Measurements from ENCODE around the gene LRRK2.

LRRK2 gene

DNA sequence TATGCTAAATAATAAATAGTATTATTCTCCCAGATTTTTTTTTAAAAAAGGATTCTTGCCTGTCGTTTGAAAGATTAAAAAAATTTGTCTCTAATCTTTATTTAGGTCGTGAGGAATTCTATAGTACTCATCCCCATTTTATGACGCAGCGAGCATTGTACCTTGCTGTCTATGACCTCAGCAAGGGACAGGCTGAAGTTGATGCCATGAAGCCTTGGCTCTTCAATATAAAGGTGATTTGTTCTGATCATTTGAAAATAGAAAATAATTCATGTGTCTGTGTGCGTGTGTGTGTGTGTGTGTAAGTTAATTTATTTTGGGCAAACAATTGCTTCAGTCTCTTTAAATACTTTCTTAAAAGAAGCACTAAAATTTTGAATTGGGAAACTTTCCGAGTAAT is 84.2 kb downstream of the LRRK2 start:
- no peak overlapping the region for H3K4me3 ChIP-seq (ENCODE audit: control insufficient read depth, low read depth, low read length)
- TF ChIP-seq, protein P1, sequence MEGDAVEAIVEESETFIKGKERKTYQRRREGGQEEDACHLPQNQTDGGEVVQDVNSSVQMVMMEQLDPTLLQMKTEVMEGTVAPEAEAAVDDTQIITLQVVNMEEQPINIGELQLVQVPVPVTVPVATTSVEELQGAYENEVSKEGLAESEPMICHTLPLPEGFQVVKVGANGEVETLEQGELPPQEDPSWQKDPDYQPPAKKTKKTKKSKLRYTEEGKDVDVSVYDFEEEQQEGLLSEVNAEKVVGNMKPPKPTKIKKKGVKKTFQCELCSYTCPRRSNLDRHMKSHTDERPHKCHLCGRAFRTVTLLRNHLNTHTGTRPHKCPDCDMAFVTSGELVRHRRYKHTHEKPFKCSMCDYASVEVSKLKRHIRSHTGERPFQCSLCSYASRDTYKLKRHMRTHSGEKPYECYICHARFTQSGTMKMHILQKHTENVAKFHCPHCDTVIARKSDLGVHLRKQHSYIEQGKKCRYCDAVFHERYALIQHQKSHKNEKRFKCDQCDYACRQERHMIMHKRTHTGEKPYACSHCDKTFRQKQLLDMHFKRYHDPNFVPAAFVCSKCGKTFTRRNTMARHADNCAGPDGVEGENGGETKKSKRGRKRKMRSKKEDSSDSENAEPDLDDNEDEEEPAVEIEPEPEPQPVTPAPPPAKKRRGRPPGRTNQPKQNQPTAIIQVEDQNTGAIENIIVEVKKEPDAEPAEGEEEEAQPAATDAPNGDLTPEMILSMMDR (conservative IDR thresholded peaks at IDR 0.05; ENCODE audit: control insufficient read depth, insufficient read depth, low read depth, low read length): no peak
- no peak for DNase-seq (ENCODE audit: low read depth)

DNA sequence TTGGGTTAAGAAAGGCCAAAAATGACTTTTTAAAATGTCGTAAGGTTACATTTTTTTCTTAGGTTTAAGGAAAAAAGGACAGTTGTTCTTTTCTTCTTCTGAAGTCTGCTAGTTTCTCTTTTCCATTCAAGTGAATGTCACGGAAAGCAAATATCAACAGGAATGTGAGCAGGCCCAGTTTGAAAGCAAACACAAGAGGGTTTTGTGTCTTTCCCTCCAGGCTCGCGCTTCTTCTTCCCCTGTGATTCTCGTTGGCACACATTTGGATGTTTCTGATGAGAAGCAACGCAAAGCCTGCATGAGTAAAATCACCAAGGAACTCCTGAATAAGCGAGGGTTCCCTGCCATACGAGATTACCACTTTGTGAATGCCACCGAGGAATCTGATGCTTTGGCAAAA is 85.4 kb downstream of the LRRK2 start:
- no peak overlapping the region for H3K4me3 ChIP-seq (ENCODE audit: control insufficient read depth, low read depth, low read length)
- TF ChIP-seq, protein P1 (conservative IDR thresholded peaks at IDR 0.05; ENCODE audit: control insufficient read depth, insufficient read depth, low read depth, low read length): no peak
- DNase-seq (ENCODE audit: low read depth): no peak

DNA sequence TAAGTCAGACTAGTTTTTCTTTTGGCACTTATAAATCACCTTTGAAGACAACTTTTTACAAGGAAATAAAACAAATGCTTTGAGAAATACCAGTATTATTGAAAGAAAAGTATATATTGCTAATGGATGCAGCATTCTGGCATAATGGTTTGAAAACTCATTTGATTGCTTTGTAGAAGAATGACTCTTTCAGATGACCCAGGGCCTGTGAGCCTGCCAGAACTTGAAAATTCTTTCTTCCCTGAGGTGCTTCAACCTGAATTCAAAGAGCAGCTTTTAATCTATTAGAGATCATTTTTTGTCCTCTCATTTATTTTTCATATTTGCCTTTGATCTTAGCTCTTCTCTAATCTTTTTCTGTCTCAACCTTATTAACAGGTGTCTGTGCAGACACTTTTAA is 87.4 kb downstream of the LRRK2 start:
- H3K4me3 ChIP-seq (ENCODE audit: control insufficient read depth, low read depth, low read length): no peak overlapping the region
- TF ChIP-seq, protein P1 (conservative IDR thresholded peaks at IDR 0.05; ENCODE audit: control insufficient read depth, insufficient read depth, low read depth, low read length): no peak
- no peak for DNase-seq (ENCODE audit: low read depth)

DNA sequence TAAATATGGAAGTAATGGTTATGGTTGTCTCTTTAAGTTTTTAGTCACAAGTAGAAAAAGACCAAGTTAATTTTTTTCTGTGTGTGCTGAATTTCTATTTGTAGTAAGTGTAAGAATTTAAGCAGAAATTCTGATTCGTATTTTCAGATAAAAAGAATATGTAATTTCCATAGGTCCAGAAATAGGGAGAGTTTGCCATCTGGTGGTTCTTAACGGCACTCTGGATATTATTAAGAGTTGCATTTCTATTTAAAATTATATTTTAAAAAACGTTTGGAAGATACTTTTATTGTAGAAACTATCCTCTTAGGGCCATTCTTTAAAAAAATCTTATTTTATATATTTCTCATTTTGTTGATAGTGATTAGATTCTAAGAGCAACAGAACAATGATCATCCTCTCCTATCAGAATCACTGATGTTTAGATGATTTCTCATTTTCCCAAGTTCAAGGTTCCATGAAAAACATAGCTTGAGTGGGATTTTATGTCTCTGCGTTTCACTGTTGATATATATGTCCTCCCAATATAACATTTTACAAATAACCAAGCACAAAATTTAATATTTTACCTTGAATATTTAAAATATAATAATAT is 88.3 kb downstream of the LRRK2 start:
- H3K4me3 ChIP-seq (ENCODE audit: control insufficient read depth, low read depth, low read length): no peak overlapping the region
- TF ChIP-seq, protein P1 (conservative IDR thresholded peaks at IDR 0.05; ENCODE audit: control insufficient read depth, insufficient read depth, low read depth, low read length): peak; percentile 55
- peak; percentile 53 for DNase-seq (ENCODE audit: low read depth)

DNA sequence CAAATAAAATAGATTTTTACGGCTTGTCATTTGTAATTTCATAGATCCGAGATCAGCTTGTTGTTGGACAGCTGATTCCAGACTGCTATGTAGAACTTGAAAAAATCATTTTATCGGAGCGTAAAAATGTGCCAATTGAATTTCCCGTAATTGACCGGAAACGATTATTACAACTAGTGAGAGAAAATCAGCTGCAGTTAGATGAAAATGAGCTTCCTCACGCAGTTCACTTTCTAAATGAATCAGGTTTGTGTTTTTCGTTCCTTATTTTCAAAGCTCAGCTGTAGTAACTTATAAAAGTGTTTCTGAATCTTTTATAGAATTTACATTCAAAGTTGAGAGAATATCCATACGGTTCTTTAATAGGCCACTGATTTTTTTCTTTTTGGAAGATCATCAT is 89.1 kb downstream of the LRRK2 start:
- TF ChIP-seq, protein P1 (conservative IDR thresholded peaks at IDR 0.05; ENCODE audit: control insufficient read depth, insufficient read depth, low read depth, low read length): no peak

DNA sequence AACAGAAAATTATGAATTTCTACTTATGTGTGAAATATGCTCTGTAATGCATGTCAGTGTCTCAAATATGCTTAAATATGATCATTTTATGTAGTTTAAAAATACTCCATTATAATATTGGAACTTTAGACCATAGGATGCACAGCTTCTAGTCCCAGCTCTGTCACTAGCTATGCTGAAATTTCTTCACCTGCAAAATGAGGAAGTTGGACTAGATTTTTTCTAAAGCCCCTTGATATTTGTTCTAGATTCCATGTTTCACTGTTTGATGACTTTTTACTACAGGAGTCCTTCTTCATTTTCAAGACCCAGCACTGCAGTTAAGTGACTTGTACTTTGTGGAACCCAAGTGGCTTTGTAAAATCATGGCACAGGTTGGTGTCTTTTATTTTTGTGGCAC is 90.1 kb downstream of the LRRK2 start:
- DNase-seq (ENCODE audit: low read depth): no peak
- H3K4me3 ChIP-seq (ENCODE audit: control insufficient read depth, low read depth, low read length): no peak overlapping the region
- TF ChIP-seq, protein P1 (conservative IDR thresholded peaks at IDR 0.05; ENCODE audit: control insufficient read depth, insufficient read depth, low read depth, low read length): no peak

More for the DNA sequence above, 89.1 kb downstream of the LRRK2 start:
- H3K4me3 ChIP-seq (ENCODE audit: control insufficient read depth, low read depth, low read length): no peak overlapping the region
- no peak for DNase-seq (ENCODE audit: low read depth)

DNA sequence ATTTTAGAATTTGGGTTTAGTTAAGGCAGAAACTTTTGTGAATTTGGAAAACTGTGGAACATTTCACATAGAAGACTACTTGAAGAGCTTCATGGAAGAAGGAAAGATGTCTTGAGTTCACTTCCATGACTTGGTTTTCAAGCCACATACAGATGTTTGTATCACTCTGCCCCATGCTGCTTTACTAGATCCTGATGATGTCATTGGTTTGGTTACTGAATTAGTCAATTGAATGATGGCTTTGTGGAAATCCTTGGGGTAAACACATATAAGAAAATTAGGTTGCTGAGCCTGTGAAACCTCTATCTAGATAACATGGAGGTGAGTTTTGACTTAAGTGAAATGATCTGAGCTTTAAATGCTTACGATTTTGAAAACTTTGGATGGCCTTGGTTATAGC is 90.6 kb downstream of the LRRK2 start:
- H3K4me3 ChIP-seq (ENCODE audit: control insufficient read depth, low read depth, low read length): no peak overlapping the region
- TF ChIP-seq, protein P1 (conservative IDR thresholded peaks at IDR 0.05; ENCODE audit: control insufficient read depth, insufficient read depth, low read depth, low read length): no peak
- no peak for DNase-seq (ENCODE audit: low read depth)

Measured in fibroblast of mammary gland (primary cell).